Measurements from ENCODE around the gene CELSR2.
A peak's percentile ranks its signal among the peaks of the same experiment; 100 is the strongest.

The CELSR2 gene

GRCh38 chr1:109228167-109228566 is 21.2 kb upstream of the CELSR2 start:
- DNase-seq (ENCODE audit: low spot score) = no peak

- DNase-seq (ENCODE audit: low spot score) = no peak
Observed at GRCh38 chr1:109229531-109230127, 19.7 kb upstream of the CELSR2 start.

- no peak for DNase-seq (ENCODE audit: low spot score)
Observed at GRCh38 chr1:109231066-109231465, 18.3 kb upstream of the CELSR2 start.

GRCh38 chr1:109235137-109235536 is 14.2 kb upstream of the CELSR2 start:
- DNase-seq (ENCODE audit: low spot score) = no peak

GRCh38 chr1:109237512-109237911 is 11.8 kb upstream of the CELSR2 start:
- no peak for DNase-seq (ENCODE audit: low spot score)

- DNase-seq (ENCODE audit: low spot score) = no peak
Observed at GRCh38 chr1:109238382-109238781, 11.0 kb upstream of the CELSR2 start.

- no peak for DNase-seq (ENCODE audit: low spot score)
Observed at GRCh38 chr1:109239047-109239408, 10.3 kb upstream of the CELSR2 start.

GRCh38 chr1:109239409-109240068 is 9.8 kb upstream of the CELSR2 start:
- peak; percentile 80 for DNase-seq (ENCODE audit: low spot score)

- no peak for DNase-seq (ENCODE audit: low spot score)
Observed at GRCh38 chr1:109240158-109241152, 8.9 kb upstream of the CELSR2 start.

- DNase-seq (ENCODE audit: low spot score) = no peak
Observed at GRCh38 chr1:109241344-109241743, 8.0 kb upstream of the CELSR2 start.

- DNase-seq (ENCODE audit: low spot score) = no peak
Observed at GRCh38 chr1:109241841-109242345, 7.4 kb upstream of the CELSR2 start.

GRCh38 chr1:109242387-109242786 is 7.0 kb upstream of the CELSR2 start:
- no peak for DNase-seq (ENCODE audit: low spot score)

- DNase-seq (ENCODE audit: low spot score) = no peak
Observed at GRCh38 chr1:109243221-109243620, 6.1 kb upstream of the CELSR2 start.

GRCh38 chr1:109243860-109244552 is 5.3 kb upstream of the CELSR2 start:
- no peak for DNase-seq (ENCODE audit: low spot score)

GRCh38 chr1:109246141-109246551 is 3.2 kb upstream of the CELSR2 start:
- no peak for DNase-seq (ENCODE audit: low spot score)

GRCh38 chr1:109247401-109248365 is 1.7 kb upstream of the CELSR2 start:
- no peak for DNase-seq (ENCODE audit: low spot score)

- DNase-seq (ENCODE audit: low spot score) = no peak
Observed at GRCh38 chr1:109248444-109248796, 919 bp upstream of the CELSR2 start.

GRCh38 chr1:109249654-109250401 is 489 bp downstream of the CELSR2 start:
- DNase-seq (ENCODE audit: low spot score) = no peak

GRCh38 chr1:109250454-109251276 is 1.3 kb downstream of the CELSR2 start:
- no peak for DNase-seq (ENCODE audit: low spot score)

Data from NAMALWA (cell line).